CD14-positive monocyte (primary cell): Measurements from ENCODE around the gene CD200R1. TPM values are rescaled to one million over a fixed set of nuclear protein-coding genes. Genes with fewer than 3 reads are reported as not detected.

Source experiments
- DNase-seq, 3 donors: peaks; one replicate each; pipeline ENCODE4 v3.0.0-alpha.2; 2011 to 2022
- H2AFZ ChIP-seq: 2 replicates; pipeline ENCODE4 v1.6.0; 2012; ENCODE audit warnings: mild to moderate bottlenecking, low read depth, low read length, inconsistent platforms; ENCODE audit not compliant: insufficient read depth, poor library complexity, severe bottlenecking
- H3K27ac ChIP-seq, 2 donors: 1 replicate in 1 of 2; 2 replicates in 1 of 2; pipeline ENCODE4 v1.5.1; 2012 to 2013; ENCODE audit warnings: low read length in 2 of 2, control low read depth in 1 of 2, inconsistent platforms in 1 of 2, low read depth in 1 of 2, mild to moderate bottlenecking in 1 of 2
- H3K27me3 ChIP-seq, 2 donors: one replicate each; pipeline versions ENCODE4 v1.6.0 to v1.6.1; 2011 to 2013; ENCODE audit warnings: low read length in 2 of 2; ENCODE audit not compliant: control insufficient read depth in 2 of 2, insufficient read depth in 2 of 2
- H3K36me3 ChIP-seq, 2 donors: replicated peaks in 1 of 2; 1 replicate in 1 of 2; 2 replicates in 1 of 2; pipeline versions ENCODE4 v1.5.1 to v1.6.1; 2012 to 2013; ENCODE audit warnings: low read length in 2 of 2, control low read depth in 1 of 2, inconsistent platforms in 1 of 2, mild to moderate bottlenecking in 1 of 2; ENCODE audit not compliant: insufficient read depth in 2 of 2, control insufficient read depth in 1 of 2
- H3K4me1 ChIP-seq, 2 donors: 1 replicate in 1 of 2; 2 replicates in 1 of 2; pipeline versions ENCODE4 v1.5.1 to v1.6.1; 2012 to 2013; ENCODE audit warnings: low read length in 2 of 2, control low read depth in 1 of 2, inconsistent platforms in 1 of 2, mild to moderate bottlenecking in 1 of 2, moderate library complexity in 1 of 2; ENCODE audit not compliant: insufficient read depth in 2 of 2, control insufficient read depth in 1 of 2
- H3K4me2 ChIP-seq: replicated peaks from 2 replicates; pipeline ENCODE3; 2012; ENCODE audit warnings: low read length, moderate library complexity, mild to moderate bottlenecking; ENCODE audit not compliant: poor library complexity, severe bottlenecking; ENCODE audit errors: extremely low read depth
- H3K4me3 ChIP-seq, 3 experiments: fragments of 200-600 bp in 1 of 3; sonication (generic) in 1 of 3; replicated peaks in 1 of 3; 1 replicate in 2 of 3; 2 replicates in 1 of 3; pipeline ENCODE4 v1.5.1; 2011 to 2013; ENCODE audit warnings: low read length in 3 of 3, mild to moderate bottlenecking in 3 of 3, control low read depth in 2 of 3, low read depth in 2 of 3, inconsistent platforms in 1 of 3, moderate library complexity in 1 of 3
- H3K79me2 ChIP-seq: 2 replicates; pipeline ENCODE4 v1.6.0; 2012; ENCODE audit warnings: mild to moderate bottlenecking, control low read depth, inconsistent platforms, low read length, moderate library complexity; ENCODE audit not compliant: insufficient read depth
- H3K9ac ChIP-seq: 2 replicates; pipeline ENCODE4 v1.6.0; 2017; ENCODE audit warnings: low read length, mild to moderate bottlenecking; ENCODE audit not compliant: insufficient read depth, poor library complexity, severe bottlenecking
- H3K9me3 ChIP-seq, 2 donors: replicated peaks in 1 of 2; 1 replicate in 1 of 2; 2 replicates in 1 of 2; pipeline versions ENCODE4 v1.5.1 to v1.6.1; 2012 to 2013; ENCODE audit warnings: low read length in 2 of 2, control low read depth in 1 of 2; ENCODE audit not compliant: control insufficient read depth in 1 of 2, insufficient read depth in 1 of 2
- H4K20me1 ChIP-seq: 2 replicates; pipeline ENCODE4 v1.6.0; 2012; ENCODE audit warnings: mild to moderate bottlenecking, low read length, control low read depth, moderate library complexity; ENCODE audit not compliant: insufficient read depth
- H3K27ac Mint-ChIP-seq, 7 donors: one replicate each; pipeline ENCODE4 v1.8.0; 2020; ENCODE audit warnings: mild to moderate bottlenecking in 7 of 7, mixed read lengths in 7 of 7, moderate library complexity in 6 of 7, inconsistent platforms in 2 of 7
- H3K27me3 Mint-ChIP-seq, 3 donors: one replicate each; pipeline ENCODE4 v1.8.0; 2021 to 2022; ENCODE audit warnings: low read depth in 3 of 3, mild to moderate bottlenecking in 3 of 3, mixed read lengths in 3 of 3, moderate library complexity in 3 of 3, inconsistent platforms in 1 of 3
- H3K36me3 Mint-ChIP-seq, 2 donors: one replicate each; pipeline ENCODE4 v1.8.0; 2020; ENCODE audit warnings: mixed read lengths in 2 of 2, inconsistent platforms in 1 of 2, mild to moderate bottlenecking in 1 of 2
- H3K4me1 Mint-ChIP-seq: one replicate; pipeline ENCODE4 v1.8.0; 2020; ENCODE audit warnings: mild to moderate bottlenecking, mixed read lengths
- H3K4me3 Mint-ChIP-seq, 2 donors: one replicate each; pipeline ENCODE4 v1.8.0; 2020; ENCODE audit warnings: mild to moderate bottlenecking in 2 of 2, mixed read lengths in 2 of 2, moderate library complexity in 1 of 2
- H3K9me3 Mint-ChIP-seq, 7 donors: one replicate each; pipeline ENCODE4 v1.8.0; 2020 to 2022; ENCODE audit warnings: mixed read lengths in 7 of 7, mild to moderate bottlenecking in 6 of 7, moderate library complexity in 6 of 7, inconsistent platforms in 2 of 7
- CTCF ChIP-seq: fragments of 200-600 bp; IDR thresholded peaks from one replicate; pipeline ENCODE4 v1.8.0; 2022; ENCODE audit warnings: antibody characterized with exemption, mild to moderate bottlenecking
- WGBS: methylation state at CpG from one replicate; pipeline ENCODE4 v1.1.5; 2013; ENCODE audit warnings: missing lambda C conversion rate; ENCODE audit not compliant: insufficient coverage; 5-methylcytosine and 5-hydroxymethylcytosine counted together
- intact Hi-C, 2 donors: fragments of 100-400 bp; cut with micrococcal nuclease; formaldehyde crosslinking; loops; one replicate each; pipeline versions ENCODE4 v1.15.0 to v1.15.1; 2023
- polyA plus RNA-seq, 3 donors: library from polyadenylated mRNA; depleted of rRNA in 1 of 3; unstranded in 2 of 3; stranded (reverse) in 1 of 3; fragments of 300-500 nt in 2 of 3; fragments of >200 nt in 1 of 3; fragmentation: Illumina TruSeq in 2 of 3; gene quantifications; 1 replicate in 2 of 3; 2 replicates in 1 of 3; pipeline ENCODE4 v1.2.3, GENCODE V29; 2012 to 2021

Gene CD200R1
- polyA plus RNA-seq, 3 donors, result 1.5 to 9.0 (median 1.6) TPM

GRCh38 chr3:112948346-112948838 lies 26.5 kb downstream of the CD200R1 start:
- Mint-ChIP-seq H3K27ac (no peak overlapping the region), H3K4me3 (no peak overlapping the region), H3K27me3 (peaks cover 0 to 2% (median 0%) of the 10 kb centered on the region in 3 donors), H3K4me1 (peaks cover 4% of the 10 kb centered on the region), H3K36me3 (peaks cover 0 to 5% of the 10 kb centered on the region in 2 donors), H3K9me3 (peaks cover 2 to 17% (median 9%) of the 10 kb centered on the region in 7 donors)
- H3K36me3 ChIP-seq, result no peaks in the 10 kb centered on the region
- H4K20me1 ChIP-seq, result no peaks in the 10 kb centered on the region
- no peaks in the 10 kb centered on the region for H3K4me1 ChIP-seq
- intact Hi-C loops, result no loop called here
- no peak overlapping the region for H3K4me3 ChIP-seq
- no peak overlapping the region for H3K27ac ChIP-seq
- H3K9ac ChIP-seq, result no peak overlapping the region
- no peak overlapping the region for H3K4me2 ChIP-seq
- DNase-seq, result no peak
- no peak overlapping the region for H2AFZ ChIP-seq
- WGBS, result 98% methylated on average over 7 of the region's 9 CpGs
- TF ChIP-seq CTCF, result no peak
- H3K79me2 ChIP-seq, result no peaks in the 10 kb centered on the region
- H3K9me3 ChIP-seq, result peaks cover 0 to 4% of the 10 kb centered on the region in 2 donors
- H3K27me3 ChIP-seq, result no peaks in the 10 kb centered on the region

GRCh38 chr3:112931736-112932521 lies 43.0 kb downstream of the CD200R1 start:
- H3K9ac ChIP-seq, result no peak overlapping the region
- H3K36me3 Mint-ChIP-seq, result peaks cover 3 to 5% of the 10 kb centered on the region in 2 donors
- H3K4me3 ChIP-seq, result no peak overlapping the region
- no peak for TF ChIP-seq CTCF
- peaks cover 7 to 16% (median 9%) of the 10 kb centered on the region in 7 donors for H3K9me3 Mint-ChIP-seq
- H3K4me1 ChIP-seq, result peaks cover 9% of the 10 kb centered on the region in 2 donors
- H3K27me3 Mint-ChIP-seq, result no peaks in the 10 kb centered on the region
- H3K4me1 Mint-ChIP-seq, result peaks cover 11% of the 10 kb centered on the region
- no peak overlapping the region for H3K27ac ChIP-seq
- 96% methylated on average over 2 of the region's 3 CpGs for WGBS
- H2AFZ ChIP-seq, result peak overlapping the region; percentile 67
- intact Hi-C loops, result no loop called here
- H3K79me2 ChIP-seq, result no peaks in the 10 kb centered on the region
- H3K27me3 ChIP-seq, result no peaks in the 10 kb centered on the region
- H3K36me3 ChIP-seq, result no peaks in the 10 kb centered on the region
- DNase-seq, result peak; percentile 28 to 43 (median 32)
- no peak overlapping the region for H3K4me2 ChIP-seq
- peak overlapping the region in 4 of 7 donors; percentile 10 to 75 (median 60) for H3K27ac Mint-ChIP-seq
- H3K9me3 ChIP-seq, result peaks cover 0 to 4% of the 10 kb centered on the region in 2 donors
- peak overlapping the region in 1 of 2 donors; percentile 5 for H3K4me3 Mint-ChIP-seq
- H4K20me1 ChIP-seq, result no peaks in the 10 kb centered on the region
